DND-41 (cell line): ENCODE data around the gene CHST3.

ENCODE experiments used
- CTCF ChIP-seq: IDR thresholded peaks from 2 replicates; pipeline ENCODE4 v1.5.1; 2012; ENCODE audit warnings: borderline replicate concordance, low read length, moderate library complexity, mild to moderate bottlenecking; ENCODE audit not compliant: poor library complexity, severe bottlenecking; ENCODE audit errors: extremely low read depth
- EZH2 ChIP-seq: IDR thresholded peaks from 3 replicates; pipeline ENCODE4 v1.6.1; 2012; ENCODE audit warnings: borderline replicate concordance, low read depth, mild to moderate bottlenecking, moderate library complexity, low read length, inconsistent platforms; ENCODE audit not compliant: severe bottlenecking

- TF ChIP-seq CTCF (no peak), EZH2 (no peak)
These were observed 69.9 kb downstream of the CHST3 start for GRCh38 chr10:72034040-72034499.
